ENCODE measurements around the gene AGMO.

The AGMO gene

GRCh38 chr7:15561835-15562234 is at the start of gene AGMO:
AGMO (minus strand) TSS chr7:15562015.
- no peak for DNase-seq

- no peak for DNase-seq
Observed at GRCh38 chr7:15610503-15610902, 48.7 kb upstream of the AGMO start.

- no peak for DNase-seq
Observed at GRCh38 chr7:15609287-15609686, 47.5 kb upstream of the AGMO start.

DNA sequence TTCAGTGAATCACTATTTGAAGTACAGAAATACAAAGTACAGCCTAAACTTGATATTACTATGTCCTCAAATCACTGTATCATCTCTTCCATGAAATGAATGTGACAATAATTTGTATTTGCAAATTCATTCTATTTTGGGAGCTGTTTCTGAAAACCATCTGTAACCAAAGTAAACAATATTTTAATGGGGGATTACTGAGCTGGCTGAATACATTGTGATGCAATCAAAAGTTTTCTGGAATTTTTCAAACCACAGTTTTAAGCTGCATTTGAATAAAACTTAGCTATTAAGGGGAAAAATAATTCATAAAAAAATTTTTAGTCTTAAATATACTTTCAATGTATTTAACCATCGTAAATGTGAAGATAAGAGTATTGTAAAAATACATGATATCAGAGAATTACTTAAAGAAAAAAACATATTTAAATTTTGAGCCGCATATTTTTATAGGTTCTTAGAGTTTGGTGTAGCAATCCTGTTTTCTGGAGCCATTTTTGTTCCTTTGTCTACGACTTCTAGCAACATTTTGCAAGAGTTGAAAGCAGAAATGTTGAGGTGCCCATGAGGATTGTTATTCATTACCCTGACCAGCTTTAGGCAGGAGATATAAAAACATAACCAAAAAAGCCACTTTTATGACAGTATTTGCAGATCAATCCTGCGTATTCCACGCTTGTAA is 45.9 kb upstream of the AGMO start:
- DNase-seq: no peak

- DNase-seq: no peak
Observed at GRCh38 chr7:15606561-15606960, 44.7 kb upstream of the AGMO start.

- DNase-seq: no peak
Observed at GRCh38 chr7:15604166-15604565, 42.4 kb upstream of the AGMO start.

DNA sequence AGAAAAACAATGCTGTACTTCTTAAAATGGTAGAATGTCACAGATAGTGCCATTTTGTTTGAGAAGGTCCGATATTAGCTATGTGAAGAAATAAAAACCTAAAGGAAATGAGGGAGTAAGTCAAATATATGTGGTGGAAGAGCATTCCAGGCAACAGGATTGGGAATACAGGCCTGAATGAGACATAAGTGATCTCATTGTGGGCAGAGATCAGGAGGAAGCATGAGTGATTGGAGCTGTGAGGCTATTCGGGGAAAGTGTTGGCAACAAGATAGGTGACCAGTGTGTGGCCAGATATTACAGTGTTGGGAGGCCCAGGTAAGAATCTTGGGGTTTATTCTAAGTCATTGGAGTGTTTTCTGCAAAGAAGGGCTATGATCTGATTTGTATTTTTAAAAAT is 41.3 kb upstream of the AGMO start:
- DNase-seq: no peak

DNA sequence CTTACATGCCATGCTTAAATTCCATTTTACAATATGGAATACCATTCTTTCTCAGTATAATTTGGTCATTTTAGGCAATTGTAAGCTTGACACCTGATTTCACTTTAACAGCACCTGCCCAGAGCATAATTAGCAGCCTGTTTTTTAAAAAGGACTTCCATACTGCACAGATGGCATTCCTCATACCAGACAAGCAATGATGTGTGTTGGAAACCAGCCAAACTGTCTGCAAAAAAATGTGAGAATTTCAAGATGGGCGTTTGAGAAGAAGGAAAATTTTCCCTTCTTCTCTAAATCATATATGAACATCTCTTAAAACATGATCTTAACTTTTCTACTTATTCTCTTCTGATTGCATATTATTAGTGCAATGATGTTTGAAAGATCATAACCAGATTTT is 40.4 kb upstream of the AGMO start:
- DNase-seq: no peak

DNA sequence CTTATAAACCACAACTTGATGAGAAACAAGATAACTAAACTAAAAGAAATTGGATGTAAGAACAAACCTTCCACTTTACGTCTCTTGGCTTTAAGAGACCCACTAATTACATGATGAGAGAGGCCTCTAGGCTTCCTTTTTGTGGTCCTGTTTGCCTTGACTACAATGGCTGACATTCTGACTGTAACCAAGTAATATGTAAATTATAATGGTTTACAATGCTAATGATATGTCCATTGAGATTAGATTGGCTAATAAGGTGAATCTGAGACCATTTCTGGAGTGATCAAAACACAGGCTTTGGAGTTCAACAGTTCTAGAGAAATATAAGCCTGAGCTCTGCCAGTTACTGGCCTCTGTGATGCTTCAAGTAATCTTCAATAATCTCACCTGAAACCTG is 39.4 kb upstream of the AGMO start:
- DNase-seq: no peak

GRCh38 chr7:15600298-15600697 is 38.5 kb upstream of the AGMO start:
- no peak for DNase-seq

DNA sequence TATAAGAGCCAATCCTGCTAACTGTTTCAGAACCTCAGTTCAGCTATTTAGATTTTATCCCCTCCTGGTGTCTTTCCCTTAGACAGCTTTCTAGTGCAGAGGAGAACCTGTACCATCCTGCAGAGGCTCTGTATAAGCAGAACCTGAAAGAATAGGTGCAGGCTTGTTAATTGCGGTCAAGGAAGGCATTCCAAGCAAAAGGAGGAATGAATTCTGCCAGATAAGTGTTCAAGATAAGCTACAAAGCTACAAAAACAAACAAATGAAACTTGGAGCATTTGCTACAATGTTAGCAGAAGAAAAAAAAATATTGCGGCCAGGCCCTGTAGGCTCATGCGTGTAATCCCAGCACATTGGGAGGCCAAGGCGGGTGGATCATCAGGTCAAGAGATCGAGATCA is 32.6 kb upstream of the AGMO start:
- DNase-seq: no peak

DNA sequence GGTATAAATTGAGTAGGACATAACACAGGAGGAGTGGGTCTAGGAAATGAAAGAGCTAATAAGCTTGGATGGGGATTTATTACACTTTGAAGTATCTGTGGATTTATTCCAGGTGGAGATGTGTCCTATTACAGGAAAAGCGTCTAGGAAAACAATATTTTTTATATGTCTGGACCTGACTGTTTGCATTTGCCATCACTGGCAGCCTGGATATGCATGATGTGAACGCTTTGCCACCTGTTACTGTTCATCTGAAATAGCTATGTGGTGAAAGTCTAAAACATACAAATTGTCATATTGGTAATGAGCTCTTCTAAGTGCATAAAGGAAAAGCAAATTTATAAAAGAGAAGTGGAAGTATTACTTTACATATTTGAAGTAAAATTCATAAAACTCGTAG is 31.6 kb upstream of the AGMO start:
- DNase-seq: no peak

DNA sequence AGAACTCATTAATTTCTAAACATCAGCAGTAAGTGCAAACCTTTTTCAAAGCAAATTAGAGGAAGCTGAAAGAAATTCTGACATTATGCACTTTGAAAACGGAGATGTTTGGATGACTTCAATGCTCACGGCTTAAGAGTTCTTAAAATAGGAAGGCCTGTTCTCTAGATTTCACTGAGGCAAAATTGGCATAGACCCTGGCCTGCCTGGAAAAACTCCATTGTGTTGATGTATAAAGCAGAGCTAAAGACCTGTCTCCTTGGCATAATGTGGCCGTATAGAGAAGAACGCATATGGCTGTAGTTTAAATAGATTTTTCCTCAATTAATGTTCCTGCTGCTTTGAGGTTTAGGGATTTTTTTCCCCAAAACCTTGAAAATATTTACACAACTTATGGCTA is 24.5 kb upstream of the AGMO start:
- no peak for DNase-seq

GRCh38 chr7:15584575-15584974 is 22.8 kb upstream of the AGMO start:
- peak; percentile 1 for DNase-seq

GRCh38 chr7:15582773-15583172 is 21.0 kb upstream of the AGMO start:
- no peak for DNase-seq

- no peak for DNase-seq
Observed at GRCh38 chr7:15581352-15581951, 19.6 kb upstream of the AGMO start.

DNA sequence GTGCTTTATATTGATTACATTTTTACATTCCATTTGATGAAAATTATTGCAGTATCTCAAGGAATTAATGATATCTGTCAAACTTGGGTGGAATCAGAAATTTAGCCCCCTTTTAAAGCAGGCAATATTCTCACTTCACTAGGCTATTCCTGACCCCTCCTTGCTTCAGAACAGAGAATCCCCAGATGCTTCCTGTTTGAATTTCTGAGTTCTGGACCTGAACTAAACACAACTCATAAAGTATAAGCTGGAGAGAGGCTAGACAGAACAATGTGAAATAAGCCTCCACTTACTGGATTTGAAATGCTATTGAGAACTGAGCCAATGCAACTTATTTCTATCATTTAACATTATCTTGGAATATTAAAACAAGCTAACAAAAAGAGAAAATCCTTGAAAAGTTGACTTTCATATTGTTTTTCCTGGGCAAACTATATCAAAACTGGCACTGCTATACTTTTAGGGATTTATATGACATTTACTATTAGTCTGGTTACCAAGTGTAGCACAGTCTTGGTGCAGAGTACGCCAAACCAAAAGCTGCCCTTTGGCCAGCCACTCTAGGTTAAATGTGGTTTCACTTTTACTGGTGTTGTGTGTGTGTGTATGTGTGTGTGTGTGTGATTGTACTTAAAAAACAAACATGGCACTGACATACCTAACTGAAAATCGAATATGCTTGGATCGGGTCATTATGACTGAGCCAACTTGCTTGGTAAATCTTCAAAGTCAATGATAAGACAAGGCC is 19.0 kb upstream of the AGMO start:
- DNase-seq: no peak

DNA sequence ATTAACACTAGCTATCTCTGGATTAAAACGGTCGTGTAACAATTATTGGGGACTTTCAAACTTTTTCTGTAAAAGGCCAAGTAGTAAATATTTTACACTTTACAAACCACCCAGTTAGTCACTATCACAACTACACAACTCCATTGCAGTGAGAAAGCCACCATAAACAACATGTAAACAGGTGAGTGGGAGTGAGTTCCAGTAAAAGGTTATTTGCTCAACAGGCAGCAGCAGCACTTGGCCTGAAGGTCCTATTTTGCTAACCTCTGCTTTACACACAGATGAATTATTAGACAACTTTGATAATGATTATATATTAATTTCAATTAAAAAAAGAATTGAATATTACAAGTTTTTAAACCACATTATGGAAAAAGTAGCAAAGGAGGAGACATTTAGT is 15.8 kb upstream of the AGMO start:
- no peak for DNase-seq

GRCh38 chr7:15571301-15571878 is 9.6 kb upstream of the AGMO start:
- DNase-seq: no peak

DNA sequence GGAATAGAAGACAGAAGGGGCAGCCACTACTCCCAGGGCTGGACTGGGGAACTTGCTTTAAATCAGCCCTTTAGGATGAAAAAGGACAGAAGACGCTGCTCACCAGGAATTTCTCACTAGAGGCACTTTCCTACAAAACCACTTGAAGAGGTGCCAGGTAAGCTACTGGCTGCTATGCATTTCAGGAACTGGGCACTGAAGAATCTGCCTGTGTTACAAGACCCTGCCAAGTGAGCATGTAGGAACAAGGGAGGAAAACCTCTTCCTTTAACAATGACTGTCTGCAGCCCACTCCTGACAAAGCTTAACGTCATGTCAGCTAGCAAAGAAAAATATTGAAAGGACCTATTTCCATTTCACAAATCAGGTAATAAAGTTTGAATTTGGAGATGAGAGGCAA is 5.8 kb upstream of the AGMO start:
- DNase-seq: no peak

DNA sequence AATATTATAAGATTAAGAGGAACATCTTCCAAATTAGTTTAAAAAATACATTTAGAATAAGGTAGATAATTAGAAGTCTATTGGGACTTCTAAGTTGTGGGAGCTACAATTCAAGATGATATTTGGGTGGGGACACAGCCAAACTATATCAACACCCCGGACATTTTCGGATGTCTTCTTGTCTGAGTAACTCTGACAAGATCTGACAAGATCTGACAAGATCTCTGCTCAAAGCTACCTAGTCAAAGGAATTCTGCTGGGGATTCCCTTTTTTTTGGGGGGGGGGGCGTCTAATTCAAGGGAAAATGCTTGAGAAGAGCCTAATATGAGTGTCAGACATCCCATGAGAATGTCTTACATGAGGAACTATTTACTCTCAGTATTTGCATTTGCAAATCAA is 5.2 kb upstream of the AGMO start:
- DNase-seq: no peak

DNA sequence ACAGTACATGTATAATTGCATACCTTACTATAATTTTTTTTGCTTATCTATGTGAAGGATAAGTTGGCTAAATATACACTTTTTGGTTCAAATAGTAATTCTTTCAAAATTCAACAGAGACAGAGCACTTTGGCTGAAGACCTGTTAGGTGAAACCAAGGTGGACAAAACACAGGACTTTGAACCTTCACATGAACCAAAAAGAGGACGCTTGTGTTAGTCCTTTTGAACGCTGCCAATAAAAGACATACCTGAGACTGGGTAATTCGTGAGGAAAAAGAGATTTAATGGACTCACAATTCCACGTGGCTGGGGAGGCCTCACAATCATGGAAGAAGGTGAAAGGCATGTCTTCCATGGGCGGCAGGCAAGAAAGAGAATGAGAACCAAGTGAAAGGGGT is 4.7 kb upstream of the AGMO start:
- DNase-seq: no peak

DNA sequence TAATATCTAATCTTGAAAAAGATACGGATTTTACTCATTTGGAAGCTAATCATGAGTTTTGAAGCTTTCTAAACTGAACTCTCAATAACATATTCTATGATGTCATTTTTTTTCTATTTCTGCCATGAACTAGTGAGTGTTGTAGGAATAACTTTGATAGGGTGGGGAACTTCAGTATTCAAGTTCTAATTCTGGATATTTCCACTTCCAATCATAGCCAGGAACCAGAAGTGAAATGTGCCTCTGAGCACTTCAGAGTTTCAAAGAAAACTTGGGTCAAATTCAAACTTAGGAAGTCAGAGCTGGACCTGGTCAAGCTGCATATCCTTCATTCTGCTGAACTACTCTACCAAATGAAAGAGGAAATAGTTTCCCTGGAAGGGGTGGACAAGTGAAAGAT is 847 bp downstream of the AGMO start:
- no peak for DNase-seq

- DNase-seq: peak; percentile 4
Observed at GRCh38 chr7:15559416-15559928, 2.3 kb downstream of the AGMO start.
